ENCODE data around the gene SEC16B. TPM values are rescaled to one million over a fixed set of nuclear protein-coding genes. Genes with fewer than 3 reads are reported as not detected.

SEC16B gene
- total and polyA plus RNA-seq, 9 of the 15 experiments (the other 6 are each of a cell fraction or from before 2014, with no cell fraction given): not detected

GRCh38 chr1:177928194-177928593 is 41.7 kb downstream of the SEC16B start:
- peak; percentile 48; the same call in 1 of the 3 replicates for ATAC-seq
- Histone ChIP-seq H4K20me1 (replicated peaks; ENCODE audit: control insufficient read depth, insufficient read depth, low read length) (no peaks in the 10 kb centered on the region), H3K4me2 (ENCODE audit: insufficient read depth, low read length) (no peak overlapping the region), H3K27ac (ENCODE audit: extremely low read depth, low read depth, low read length) (no peak overlapping the region), H3K79me2 (ENCODE audit: control insufficient read depth, insufficient read depth, low read length) (no peaks in the 10 kb centered on the region), H3K9me1 (ENCODE audit: control insufficient read depth, insufficient read depth, low read length) (no peaks in the 10 kb centered on the region), H3K4me3 (no peak overlapping the region), H2AFZ (ENCODE audit: low read depth, low read length) (no peak overlapping the region), H3K36me3 (ENCODE audit: control insufficient read depth, insufficient read depth, low read length) (no peaks in the 10 kb centered on the region), H3K9ac (ENCODE audit: insufficient read depth in 1 of 2, low read depth in 2 of 2, low read length in 2 of 2) (no peak overlapping the region), H3K27me3 (ENCODE audit: control insufficient read depth in 2 of 2, insufficient read depth in 2 of 2, low read length in 2 of 2) (no peaks in the 10 kb centered on the region), H3K4me1 (replicated peaks in 1 of 2; ENCODE audit: control insufficient read depth in 2 of 2, insufficient read depth in 2 of 2, low read length in 2 of 2) (no peaks in the 10 kb centered on the region), H3K9me3 (replicated peaks; ENCODE audit: control insufficient read depth, insufficient read depth, low read depth, low read length) (no peaks in the 10 kb centered on the region)
- intact Hi-C loops (cut with micrococcal nuclease) (no loop called here), in situ Hi-C loops (cut with MboI) (loop anchor here (25.0 kb wide), 1 partner anchor 1366 kb away; no protein-coding TSS in a partner anchor)
- TF ChIP-seq SPI1 (IDR thresholded peaks at IDR 0.05; ENCODE audit: borderline replicate concordance, low read depth, low read length): peak; percentile 78; the same call in 1 of the 2 replicates
- TF ChIP-seq RUNX1 (IDR thresholded peaks at IDR 0.05; ENCODE audit: low read depth): no peak
- TF ChIP-seq CTCF (IDR thresholded peaks at IDR 0.05 in 2 of 3, conservative IDR thresholded peaks at IDR 0.05 in 1 of 3; ENCODE audit: insufficient read depth in 2 of 3, low read depth in 1 of 3, low read length in 3 of 3): 0 out of 6 replicates have a peak, but pooled peaks of 1 of the 3 experiments have one; percentile 13
- TF ChIP-seq CHD7 (IDR thresholded peaks at IDR 0.05; ENCODE audit: low read depth, low read length): no peak
- no peak for DNase-seq (ENCODE audit: extremely low read depth in 1 of 4, low spot score in 3 of 4)
- FAIRE-seq: no peak
- BruUV-seq (replicated peaks): no TSS peak
- ChIA-PET CTCF (ENCODE audit: low intra/inter-chr PET ratio) (no interaction called here), POLR2A (no interaction called here)
- WGBS (ENCODE audit: insufficient coverage, low coverage, missing lambda C conversion rate): 0% methylated on average over 2 of the region's 2 CpGs

Data from K562 (cell line).